Loucy (cell line): ENCODE data around the gene C1orf105.

Source experiments
- EZH2phosphoT487 ChIP-seq: fragments of 200-600 bp; IDR thresholded peaks from 2 replicates; pipeline ENCODE4 v1.6.1; 2018; ENCODE audit warnings: antibody characterized with exemption, mild to moderate bottlenecking, moderate library complexity, borderline replicate concordance
- TF ChIP-seq, protein P1 (sequence below): fragments of 200-600 bp; sonication (generic); conservative IDR thresholded peaks from 2 replicates; pipeline ENCODE4 v1.5.1; 2014; ENCODE audit warnings: mild to moderate bottlenecking, antibody characterized with exemption, low read length

DNA sequence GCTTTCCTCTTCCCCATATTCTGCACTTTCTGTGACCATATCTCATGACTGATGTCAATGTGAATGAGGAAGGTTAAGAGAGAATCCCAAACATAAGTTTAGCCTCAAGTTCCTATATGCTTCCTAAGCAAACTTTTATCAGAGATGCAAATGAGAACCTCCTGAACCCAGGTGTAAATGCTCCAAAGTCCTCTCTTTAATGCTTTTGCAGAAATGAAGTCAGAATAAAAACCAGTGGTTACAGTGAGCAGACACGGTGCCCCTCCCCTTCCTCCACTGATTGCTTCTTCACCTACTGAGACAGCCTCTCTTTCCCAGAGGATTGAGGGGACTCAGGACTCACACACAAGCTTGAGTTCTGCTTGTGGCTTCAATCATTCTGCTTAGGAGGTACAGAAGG lies 35.0 kb downstream of the C1orf105 start:
- TF ChIP-seq, protein P1, sequence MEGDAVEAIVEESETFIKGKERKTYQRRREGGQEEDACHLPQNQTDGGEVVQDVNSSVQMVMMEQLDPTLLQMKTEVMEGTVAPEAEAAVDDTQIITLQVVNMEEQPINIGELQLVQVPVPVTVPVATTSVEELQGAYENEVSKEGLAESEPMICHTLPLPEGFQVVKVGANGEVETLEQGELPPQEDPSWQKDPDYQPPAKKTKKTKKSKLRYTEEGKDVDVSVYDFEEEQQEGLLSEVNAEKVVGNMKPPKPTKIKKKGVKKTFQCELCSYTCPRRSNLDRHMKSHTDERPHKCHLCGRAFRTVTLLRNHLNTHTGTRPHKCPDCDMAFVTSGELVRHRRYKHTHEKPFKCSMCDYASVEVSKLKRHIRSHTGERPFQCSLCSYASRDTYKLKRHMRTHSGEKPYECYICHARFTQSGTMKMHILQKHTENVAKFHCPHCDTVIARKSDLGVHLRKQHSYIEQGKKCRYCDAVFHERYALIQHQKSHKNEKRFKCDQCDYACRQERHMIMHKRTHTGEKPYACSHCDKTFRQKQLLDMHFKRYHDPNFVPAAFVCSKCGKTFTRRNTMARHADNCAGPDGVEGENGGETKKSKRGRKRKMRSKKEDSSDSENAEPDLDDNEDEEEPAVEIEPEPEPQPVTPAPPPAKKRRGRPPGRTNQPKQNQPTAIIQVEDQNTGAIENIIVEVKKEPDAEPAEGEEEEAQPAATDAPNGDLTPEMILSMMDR: no peak
- TF ChIP-seq EZH2phosphoT487: no peak
